ENCODE data around the gene RFWD3.

- TF ChIP-seq TSHZ1 (tag by site-specific recombination; IDR thresholded peaks at IDR 0.05; ENCODE audit: borderline replicate concordance) (no peak), ZNF175 (tag by site-specific recombination; IDR thresholded peaks at IDR 0.05) (no peak), ELK4 (IDR thresholded peaks at IDR 0.05; ENCODE audit: borderline replicate concordance, low read depth, low read length) (no peak), SP2 (tag by site-specific recombination; IDR thresholded peaks at IDR 0.05) (no peak), ZNF596 (tag by site-specific recombination; IDR thresholded peaks at IDR 0.05) (no peak), ZNF639 (tag by site-specific recombination; IDR thresholded peaks at IDR 0.05) (no peak), YY1 (tag by site-specific recombination; IDR thresholded peaks at IDR 0.05) (no peak), GLI2 (tag by site-specific recombination; IDR thresholded peaks at IDR 0.05; ENCODE audit: borderline replicate concordance, low read depth) (no peak), ZNF830 (tag by site-specific recombination; IDR thresholded peaks at IDR 0.05; ENCODE audit: low read depth) (no peak), ZNF701 (tag by site-specific recombination; IDR thresholded peaks at IDR 0.05) (no peak), ZNF169 (tag by site-specific recombination; IDR thresholded peaks at IDR 0.05) (no peak), ZNF133 (tag by site-specific recombination; IDR thresholded peaks at IDR 0.05) (no peak)
- TF ChIP-seq, protein P1, sequence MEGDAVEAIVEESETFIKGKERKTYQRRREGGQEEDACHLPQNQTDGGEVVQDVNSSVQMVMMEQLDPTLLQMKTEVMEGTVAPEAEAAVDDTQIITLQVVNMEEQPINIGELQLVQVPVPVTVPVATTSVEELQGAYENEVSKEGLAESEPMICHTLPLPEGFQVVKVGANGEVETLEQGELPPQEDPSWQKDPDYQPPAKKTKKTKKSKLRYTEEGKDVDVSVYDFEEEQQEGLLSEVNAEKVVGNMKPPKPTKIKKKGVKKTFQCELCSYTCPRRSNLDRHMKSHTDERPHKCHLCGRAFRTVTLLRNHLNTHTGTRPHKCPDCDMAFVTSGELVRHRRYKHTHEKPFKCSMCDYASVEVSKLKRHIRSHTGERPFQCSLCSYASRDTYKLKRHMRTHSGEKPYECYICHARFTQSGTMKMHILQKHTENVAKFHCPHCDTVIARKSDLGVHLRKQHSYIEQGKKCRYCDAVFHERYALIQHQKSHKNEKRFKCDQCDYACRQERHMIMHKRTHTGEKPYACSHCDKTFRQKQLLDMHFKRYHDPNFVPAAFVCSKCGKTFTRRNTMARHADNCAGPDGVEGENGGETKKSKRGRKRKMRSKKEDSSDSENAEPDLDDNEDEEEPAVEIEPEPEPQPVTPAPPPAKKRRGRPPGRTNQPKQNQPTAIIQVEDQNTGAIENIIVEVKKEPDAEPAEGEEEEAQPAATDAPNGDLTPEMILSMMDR (tag by site-specific recombination; IDR thresholded peaks at IDR 0.05), result no peak
- TF ChIP-seq, protein P2, sequence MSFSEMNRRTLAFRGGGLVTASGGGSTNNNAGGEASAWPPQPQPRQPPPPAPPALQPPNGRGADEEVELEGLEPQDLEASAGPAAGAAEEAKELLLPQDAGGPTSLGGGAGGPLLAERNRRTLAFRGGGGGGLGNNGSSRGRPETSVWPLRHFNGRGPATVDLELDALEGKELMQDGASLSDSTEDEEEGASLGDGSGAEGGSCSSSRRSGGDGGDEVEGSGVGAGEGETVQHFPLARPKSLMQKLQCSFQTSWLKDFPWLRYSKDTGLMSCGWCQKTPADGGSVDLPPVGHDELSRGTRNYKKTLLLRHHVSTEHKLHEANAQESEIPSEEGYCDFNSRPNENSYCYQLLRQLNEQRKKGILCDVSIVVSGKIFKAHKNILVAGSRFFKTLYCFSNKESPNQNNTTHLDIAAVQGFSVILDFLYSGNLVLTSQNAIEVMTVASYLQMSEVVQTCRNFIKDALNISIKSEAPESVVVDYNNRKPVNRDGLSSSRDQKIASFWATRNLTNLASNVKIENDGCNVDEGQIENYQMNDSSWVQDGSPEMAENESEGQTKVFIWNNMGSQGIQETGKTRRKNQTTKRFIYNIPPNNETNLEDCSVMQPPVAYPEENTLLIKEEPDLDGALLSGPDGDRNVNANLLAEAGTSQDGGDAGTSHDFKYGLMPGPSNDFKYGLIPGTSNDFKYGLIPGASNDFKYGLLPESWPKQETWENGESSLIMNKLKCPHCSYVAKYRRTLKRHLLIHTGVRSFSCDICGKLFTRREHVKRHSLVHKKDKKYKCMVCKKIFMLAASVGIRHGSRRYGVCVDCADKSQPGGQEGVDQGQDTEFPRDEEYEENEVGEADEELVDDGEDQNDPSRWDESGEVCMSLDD (tag by site-specific recombination; IDR thresholded peaks at IDR 0.05), result no peak
Measured at GRCh38 chr16:74633686-74634085, 33.0 kb downstream of the RFWD3 start.

Measured in HEK293 (cell line).